SK-N-SH treated with all-trans-retinoic acid at 6 μM for 48 hours (cell line): ENCODE measurements around the gene TNFSF4.

Experiments used
- ATAC-seq: fragments of 200-7000 bp; cut with Tn5 transposase; 3 replicates; pipeline ENCODE4 v1.9.1; 2020; ENCODE audit warnings: mild to moderate bottlenecking, moderate library complexity
- ARNTL ChIP-seq: fragments of 450-650 bp; formaldehyde crosslinking; IDR thresholded peaks from 2 replicates; pipeline ENCODE4 v1.5.0; 2020; ENCODE audit warnings: low read depth, mild to moderate bottlenecking, moderate library complexity, borderline replicate concordance
- BACH2 ChIP-seq: fragments of 250-450 bp; sonication (Bioruptor Pico); IDR thresholded peaks from 2 replicates; pipeline ENCODE4 v1.9.0; 2021; ENCODE audit warnings: mild to moderate bottlenecking, borderline replicate concordance
- CREB5 ChIP-seq: fragments of 250-450 bp; sonication (Bioruptor Pico); IDR thresholded peaks from 2 replicates; pipeline ENCODE4 v1.5.1; 2020; ENCODE audit warnings: low read depth, mild to moderate bottlenecking, moderate library complexity
- CSDC2 ChIP-seq: fragments of 250-450 bp; sonication (Bioruptor Pico); IDR thresholded peaks from 2 replicates; pipeline ENCODE4 v1.5.0; 2020; ENCODE audit warnings: mild to moderate bottlenecking, moderate library complexity
- CSRNP3 ChIP-seq: fragments of 250-450 bp; sonication (Bioruptor Pico); IDR thresholded peaks from 2 replicates; pipeline ENCODE4 v1.5.1; 2021; ENCODE audit warnings: mild to moderate bottlenecking, moderate library complexity
- GLIS3 ChIP-seq: fragments of 250-450 bp; sonication (Bioruptor Pico); IDR thresholded peaks from 2 replicates; pipeline ENCODE4 v1.5.0; 2020; ENCODE audit warnings: mild to moderate bottlenecking, moderate library complexity
- ISL1 ChIP-seq: fragments of 250-450 bp; sonication (Bioruptor Pico); IDR thresholded peaks from 2 replicates; pipeline ENCODE4 v2.1.2; 2022; ENCODE audit warnings: mild to moderate bottlenecking, moderate library complexity
- OSR1 ChIP-seq: fragments of 250-450 bp; sonication (Bioruptor Pico); IDR thresholded peaks from 2 replicates; pipeline ENCODE4 v1.8.0; 2022; ENCODE audit warnings: moderate library complexity, mild to moderate bottlenecking, inconsistent platforms
- PATZ1 ChIP-seq: fragments of 250-450 bp; sonication (Bioruptor Pico); IDR thresholded peaks from 2 replicates; pipeline ENCODE4 v1.8.0; 2020; ENCODE audit warnings: mild to moderate bottlenecking, moderate library complexity, borderline replicate concordance
- POU6F1 ChIP-seq: fragments of 250-450 bp; sonication (Bioruptor Pico); IDR thresholded peaks from 2 replicates; pipeline ENCODE4 v1.8.0; 2021; ENCODE audit warnings: low read depth, mild to moderate bottlenecking, moderate library complexity, borderline replicate concordance
- PPARA ChIP-seq: fragments of 250-450 bp; sonication (Bioruptor Pico); IDR thresholded peaks from 2 replicates; pipeline ENCODE4 v1.5.0; 2020; ENCODE audit warnings: mild to moderate bottlenecking, borderline replicate concordance
- RARB ChIP-seq: fragments of 250-450 bp; sonication (Bioruptor Pico); IDR thresholded peaks from 2 replicates; pipeline ENCODE4 v1.8.0; 2021; ENCODE audit warnings: mild to moderate bottlenecking, moderate library complexity
- TCF4 ChIP-seq: fragments of 250-450 bp; sonication (Bioruptor Pico); IDR thresholded peaks from 2 replicates; pipeline ENCODE4 v1.8.0; 2021; ENCODE audit warnings: mild to moderate bottlenecking, moderate library complexity, borderline replicate concordance
- TOX ChIP-seq: fragments of 250-450 bp; sonication (Bioruptor Pico); IDR thresholded peaks from 2 replicates; pipeline ENCODE4 v1.8.0; 2021; ENCODE audit warnings: mild to moderate bottlenecking, moderate library complexity, borderline replicate concordance
- TSHZ2 ChIP-seq: fragments of 250-450 bp; sonication (Bioruptor Pico); IDR thresholded peaks from 2 replicates; pipeline ENCODE4 v1.5.0; 2020; ENCODE audit warnings: mild to moderate bottlenecking, moderate library complexity
- ZC3H10 ChIP-seq: fragments of 250-450 bp; sonication (Bioruptor Pico); IDR thresholded peaks from 2 replicates; pipeline ENCODE4 v1.5.1; 2021; ENCODE audit warnings: mild to moderate bottlenecking, moderate library complexity
- ZFP3 ChIP-seq: fragments of 250-450 bp; sonication (Bioruptor Pico); IDR thresholded peaks from 2 replicates; pipeline ENCODE4 v1.5.0; 2020; ENCODE audit warnings: mild to moderate bottlenecking, moderate library complexity
- ZFP30 ChIP-seq: fragments of 450-650 bp; formaldehyde crosslinking; IDR thresholded peaks from 2 replicates; pipeline ENCODE4 v1.5.0; 2022; ENCODE audit warnings: mild to moderate bottlenecking, moderate library complexity
- ZNF565 ChIP-seq: fragments of 450-650 bp; formaldehyde crosslinking; conservative IDR thresholded peaks from 2 replicates; pipeline ENCODE4 v1.5.0; 2020; ENCODE audit warnings: low read depth, mild to moderate bottlenecking, moderate library complexity
- ZNF8 ChIP-seq: fragments of 450-650 bp; formaldehyde crosslinking; IDR thresholded peaks from 2 replicates; pipeline ENCODE4 v1.5.0; 2020; ENCODE audit warnings: mild to moderate bottlenecking, moderate library complexity

Gene TNFSF4

GRCh38 chr1:173164178-173164577 is 43.0 kb downstream of the TNFSF4 start:
- TF ChIP-seq CSRNP3 (CRISPR knock-in tag), result no peak
- TF ChIP-seq PPARA (CRISPR knock-in tag), result no peak
- no peak for TF ChIP-seq ZNF8
- TF ChIP-seq ARNTL (CRISPR knock-in tag), result no peak
- no peak for TF ChIP-seq CSDC2
- ATAC-seq, result no peak

- no peak for TF ChIP-seq OSR1 (CRISPR knock-in tag)
- TF ChIP-seq ZNF565, result no peak
- TF ChIP-seq POU6F1, result no peak
- TF ChIP-seq CREB5, result no peak
- TF ChIP-seq ZC3H10 (CRISPR knock-in tag), result no peak
- no peak for TF ChIP-seq CSDC2
- no peak for TF ChIP-seq ISL1 (CRISPR knock-in tag)
- TF ChIP-seq TSHZ2, result no peak
- TF ChIP-seq ARNTL (CRISPR knock-in tag), result no peak
- no peak for TF ChIP-seq ZFP3 (CRISPR knock-in tag)
- TF ChIP-seq PATZ1, result no peak
- no peak for TF ChIP-seq CSRNP3 (CRISPR knock-in tag)
- no peak for TF ChIP-seq PPARA (CRISPR knock-in tag)
- TF ChIP-seq BACH2 (CRISPR knock-in tag), result no peak
- no peak for TF ChIP-seq ZNF8
- TF ChIP-seq TCF4 (CRISPR knock-in tag), result no peak
- no peak for TF ChIP-seq RARB
- no peak for TF ChIP-seq GLIS3 (CRISPR knock-in tag)
- TF ChIP-seq ZFP30 (CRISPR knock-in tag), result no peak
- ATAC-seq, result no peak
Measured at GRCh38 chr1:173163222-173163621, 43.9 kb downstream of the TNFSF4 start.

- no peak for ATAC-seq
- TF ChIP-seq ZNF8 (no peak), POU6F1 (no peak), ZC3H10 (CRISPR knock-in tag) (no peak), RARB (no peak), CSRNP3 (CRISPR knock-in tag) (no peak), TSHZ2 (no peak), CSDC2 (no peak), ZFP30 (CRISPR knock-in tag) (no peak), TOX (CRISPR knock-in tag) (no peak), ISL1 (CRISPR knock-in tag) (no peak), OSR1 (CRISPR knock-in tag) (no peak), BACH2 (CRISPR knock-in tag) (no peak)
Measured at GRCh38 chr1:173162601-173163000, 44.5 kb downstream of the TNFSF4 start.
